GM21576 (cell line): Measurements from ENCODE around the gene RASEF.
"Not testable (repeated sequence)": the region's sequence is repeated elsewhere in the genome, so short reads cannot be mapped to it uniquely, and the experiment has no call there.

Source experiments
- ATAC-seq: cut with Tn5 transposase; IDR thresholded peaks from one replicate; pipeline ENCODE4 v1.9.1; 2021; ENCODE audit warnings: mild to moderate bottlenecking, moderate library complexity; ENCODE audit not compliant: unreplicated experiment

Gene RASEF

GRCh38 chr9:83062651-83063527 lies at the start of gene RASEF:
RASEF (minus strand) TSS chr9:83063142; CDS start chr9:83062867, 275 bp downstream.
- ATAC-seq, result no peak

- no peak for ATAC-seq
Measured at GRCh38 chr9:83111169-83111568, 48.2 kb upstream of the RASEF start.

- no peak for ATAC-seq
Measured at GRCh38 chr9:83109296-83109695, 46.4 kb upstream of the RASEF start.

GRCh38 chr9:83108208-83108607 lies 45.3 kb upstream of the RASEF start:
- no peak for ATAC-seq

GRCh38 chr9:83106772-83107171 lies 43.8 kb upstream of the RASEF start:
- ATAC-seq, result no peak

- ATAC-seq, result no peak
Measured at GRCh38 chr9:83106263-83106662, 43.3 kb upstream of the RASEF start.

- no peak for ATAC-seq
Measured at GRCh38 chr9:83097633-83098032, 34.7 kb upstream of the RASEF start.

- ATAC-seq, result not testable (repeated sequence)
Measured at GRCh38 chr9:83093311-83093710, 30.4 kb upstream of the RASEF start.

- no peak for ATAC-seq
Measured at GRCh38 chr9:83081846-83082245, 18.9 kb upstream of the RASEF start.

- no peak for ATAC-seq
Measured at GRCh38 chr9:83081010-83081409, 18.1 kb upstream of the RASEF start.

- not testable (repeated sequence) for ATAC-seq
Measured at GRCh38 chr9:83075932-83076331, 13.0 kb upstream of the RASEF start.

GRCh38 chr9:83072498-83072897 lies 9.6 kb upstream of the RASEF start:
- not testable (repeated sequence) for ATAC-seq

- no peak for ATAC-seq
Measured at GRCh38 chr9:83071626-83072025, 8.7 kb upstream of the RASEF start.

GRCh38 chr9:83070261-83070660 lies 7.3 kb upstream of the RASEF start:
- no peak for ATAC-seq

GRCh38 chr9:83069651-83070050 lies 6.7 kb upstream of the RASEF start:
- ATAC-seq, result no peak

- no peak for ATAC-seq
Measured at GRCh38 chr9:83068414-83068813, 5.5 kb upstream of the RASEF start.

- no peak for ATAC-seq
Measured at GRCh38 chr9:83067579-83067978, 4.6 kb upstream of the RASEF start.

GRCh38 chr9:83066771-83067170 lies 3.8 kb upstream of the RASEF start:
- no peak for ATAC-seq

- no peak for ATAC-seq
Measured at GRCh38 chr9:83065233-83065632, 2.3 kb upstream of the RASEF start.

GRCh38 chr9:83061990-83062650 lies 822 bp downstream of the RASEF start:
- no peak for ATAC-seq

- ATAC-seq, result no peak
Measured at GRCh38 chr9:83061036-83061435, 1.9 kb downstream of the RASEF start.

- ATAC-seq, result no peak
Measured at GRCh38 chr9:83060556-83060955, 2.4 kb downstream of the RASEF start.
